GM20000 (cell line): ENCODE data around the gene DHRS1.

Experiments
- DNase-seq: peaks from one replicate; pipeline ENCODE4 v3.0.0; 2012; ENCODE audit warnings: low spot score
- CTCF ChIP-seq: IDR thresholded peaks from 2 replicates; pipeline ENCODE4 v1.5.1; 2012; ENCODE audit warnings: mild to moderate bottlenecking, control low read depth; ENCODE audit errors: extremely low read depth, missing control alignments

The DHRS1 gene

DNA sequence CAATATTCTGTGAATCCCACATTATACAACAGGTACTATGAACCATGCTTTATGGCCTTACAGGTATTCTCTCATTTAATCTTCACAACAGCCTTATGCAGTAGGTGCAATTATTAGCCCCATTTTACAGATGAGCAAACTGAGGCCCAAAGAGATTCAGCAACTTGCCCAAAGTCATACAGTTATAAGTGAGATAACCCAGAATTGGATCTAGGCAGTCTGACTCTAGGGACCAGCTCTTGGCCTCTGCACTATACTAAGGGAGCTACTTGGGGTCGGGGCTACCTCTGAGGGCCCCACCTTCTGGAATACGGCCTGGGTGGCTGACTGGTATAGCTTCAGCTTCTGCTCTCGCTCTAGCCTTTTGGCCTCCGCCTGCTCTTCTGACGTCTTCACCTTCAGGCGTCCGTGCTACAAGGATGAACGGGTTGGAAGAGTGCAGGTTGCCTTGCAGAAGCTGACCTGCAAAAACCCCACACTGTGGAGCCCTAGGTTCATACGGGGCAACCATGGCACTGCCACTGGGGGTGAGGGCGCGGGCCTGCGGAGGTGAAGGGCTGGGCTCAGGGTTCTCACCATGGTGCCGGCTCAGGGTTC is 28.9 kb downstream of the DHRS1 start:
- DNase-seq: no peak
- TF ChIP-seq CTCF: no peak

DNA sequence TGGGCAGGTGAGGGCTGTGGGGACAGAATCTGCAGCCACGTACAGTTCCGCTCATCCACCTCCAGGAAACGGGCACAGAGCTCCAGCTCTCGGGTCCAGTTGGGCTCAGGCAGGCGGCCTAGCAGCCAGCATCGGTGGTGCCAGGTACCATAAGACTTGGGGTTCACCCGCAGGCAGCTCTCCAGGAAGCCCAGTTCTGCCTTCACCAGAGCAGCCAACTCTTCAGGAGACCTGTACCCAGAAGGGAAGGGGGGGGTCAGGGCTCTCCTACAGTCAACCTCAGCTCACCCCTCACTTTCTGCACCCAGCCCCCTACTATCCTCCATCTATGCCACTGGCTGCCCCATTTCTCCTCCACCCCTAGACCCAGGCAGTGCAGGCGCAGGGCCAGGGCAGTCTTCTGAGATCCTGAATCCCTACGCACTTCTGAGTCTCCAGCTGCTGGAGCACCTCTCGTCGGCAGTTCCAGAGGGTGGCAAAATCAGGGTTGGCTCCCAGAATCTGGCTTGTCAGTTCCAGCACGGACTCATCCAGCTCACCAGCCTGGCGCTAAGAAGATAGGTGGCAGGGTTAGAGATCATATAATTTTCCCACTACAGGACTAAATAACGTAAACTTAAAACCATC is 29.6 kb downstream of the DHRS1 start:
- DNase-seq: no peak
- no peak for TF ChIP-seq CTCF

GRCh38 chr14:24269368-24269767 is 30.2 kb downstream of the DHRS1 start:
- DNase-seq: no peak
- TF ChIP-seq CTCF: no peak

DNA sequence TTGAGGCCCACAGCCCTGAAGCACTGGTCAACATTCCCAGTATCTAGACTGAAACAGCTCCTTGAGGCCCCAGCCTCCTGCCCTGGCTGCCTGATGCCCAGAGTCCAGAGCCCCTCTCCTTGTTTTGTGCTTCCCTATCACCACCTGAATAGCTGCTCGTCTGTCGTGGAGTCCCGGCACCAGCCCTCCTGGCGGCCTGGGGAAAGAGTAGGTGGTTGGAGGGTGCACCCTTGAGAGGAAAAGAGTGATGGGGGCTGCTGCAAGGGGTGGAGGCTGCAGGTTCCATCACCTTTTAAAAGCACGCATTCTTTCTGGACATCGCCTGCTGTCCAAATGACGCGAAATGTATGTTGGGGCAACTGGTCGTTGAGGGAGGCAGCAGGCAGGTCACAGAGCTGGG is 31.4 kb downstream of the DHRS1 start:
- no peak for TF ChIP-seq CTCF
- no peak for DNase-seq

DNA sequence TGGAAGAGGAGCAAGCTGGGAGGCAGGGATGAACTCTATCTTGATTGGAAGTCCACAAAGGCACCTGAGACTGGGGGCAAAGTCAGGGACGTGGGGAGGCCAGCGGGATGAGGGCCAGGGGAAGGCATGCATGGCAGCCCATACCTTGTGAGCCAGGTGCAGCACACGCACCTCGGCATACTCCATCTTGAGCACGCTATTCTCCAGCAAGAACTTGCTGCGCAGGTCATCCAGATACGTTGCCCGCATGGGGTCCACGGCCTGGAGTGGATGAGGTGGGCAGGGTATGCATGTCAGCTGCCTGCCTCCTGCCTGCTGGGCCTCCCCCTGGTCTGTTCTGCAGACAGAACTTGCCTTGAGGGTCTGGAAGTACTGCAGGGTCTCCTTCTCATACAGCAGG is 32.1 kb downstream of the DHRS1 start:
- no peak for TF ChIP-seq CTCF
- no peak for DNase-seq

DNA sequence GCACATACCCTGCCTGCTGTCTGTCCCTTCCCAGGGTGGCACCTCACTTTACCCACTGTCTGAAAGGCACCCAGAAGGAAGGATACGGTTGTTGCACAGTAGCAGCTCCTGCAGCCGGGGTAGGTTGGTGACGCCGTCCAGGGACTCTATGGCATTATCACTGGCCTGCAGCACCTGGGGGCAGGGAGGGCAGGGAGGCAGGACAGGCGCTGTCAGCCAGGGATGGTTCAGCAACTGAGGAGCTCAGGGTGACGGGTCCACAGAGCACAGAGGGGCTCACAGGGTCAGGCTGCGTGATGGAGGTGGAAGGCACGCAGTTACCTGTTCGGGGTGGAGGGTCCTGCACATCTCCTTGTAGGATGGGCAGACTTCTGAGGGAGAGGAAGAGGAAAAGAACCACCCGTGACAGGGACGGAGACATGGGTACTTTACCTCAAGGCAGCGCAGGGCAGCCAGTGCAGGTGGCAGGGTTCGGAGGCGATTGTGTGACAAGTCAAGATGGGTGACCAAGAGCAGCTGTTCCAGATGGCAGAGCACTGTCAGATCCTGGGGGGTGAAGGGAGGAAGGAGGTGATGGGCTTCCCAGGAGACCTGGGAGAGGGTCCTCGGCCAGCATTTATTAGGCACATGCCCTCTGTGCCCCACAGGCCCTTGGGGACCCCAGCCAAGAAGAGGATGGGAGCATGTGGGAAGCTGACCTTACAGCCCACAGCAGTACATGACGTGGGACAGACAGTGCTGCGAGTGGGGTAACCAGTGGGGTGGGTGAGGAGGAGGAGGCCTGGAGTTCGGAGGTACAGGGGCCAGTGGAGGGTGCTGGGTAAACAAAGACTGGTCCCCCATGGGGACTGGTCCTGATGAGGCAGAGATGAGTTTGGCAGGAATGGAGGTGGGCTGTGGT is 33.0 kb downstream of the DHRS1 start:
- no peak for DNase-seq
- no peak for TF ChIP-seq CTCF

DNA sequence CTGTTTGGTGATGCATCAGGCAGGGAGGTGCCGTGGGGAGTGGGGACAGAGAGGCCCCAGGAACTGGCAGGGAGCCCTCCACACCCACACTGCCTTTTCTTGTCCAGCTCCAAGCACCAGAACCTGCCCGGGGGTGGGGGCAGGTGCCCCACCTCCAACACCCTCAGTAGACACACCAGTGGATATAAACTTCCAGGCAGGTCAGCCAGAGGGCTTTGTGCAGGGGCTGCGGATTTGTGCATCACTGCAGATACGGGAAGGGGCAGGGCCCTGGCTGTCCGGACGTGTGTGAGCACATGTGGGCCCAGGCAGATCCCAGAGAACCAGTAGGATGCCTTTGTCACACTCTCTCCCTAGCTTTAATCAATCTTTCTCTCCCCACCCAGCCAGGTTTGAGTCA is 35.3 kb downstream of the DHRS1 start:
- DNase-seq: no peak
- TF ChIP-seq CTCF: no peak
